Measurements from ENCODE around the gene BCAS3. TPM values are rescaled to one million over a fixed set of nuclear protein-coding genes. Genes with fewer than 3 reads are reported as not detected.

Gene BCAS3
- total RNA-seq, 1 donor from 2014 or later = 15.2 TPM

DNA sequence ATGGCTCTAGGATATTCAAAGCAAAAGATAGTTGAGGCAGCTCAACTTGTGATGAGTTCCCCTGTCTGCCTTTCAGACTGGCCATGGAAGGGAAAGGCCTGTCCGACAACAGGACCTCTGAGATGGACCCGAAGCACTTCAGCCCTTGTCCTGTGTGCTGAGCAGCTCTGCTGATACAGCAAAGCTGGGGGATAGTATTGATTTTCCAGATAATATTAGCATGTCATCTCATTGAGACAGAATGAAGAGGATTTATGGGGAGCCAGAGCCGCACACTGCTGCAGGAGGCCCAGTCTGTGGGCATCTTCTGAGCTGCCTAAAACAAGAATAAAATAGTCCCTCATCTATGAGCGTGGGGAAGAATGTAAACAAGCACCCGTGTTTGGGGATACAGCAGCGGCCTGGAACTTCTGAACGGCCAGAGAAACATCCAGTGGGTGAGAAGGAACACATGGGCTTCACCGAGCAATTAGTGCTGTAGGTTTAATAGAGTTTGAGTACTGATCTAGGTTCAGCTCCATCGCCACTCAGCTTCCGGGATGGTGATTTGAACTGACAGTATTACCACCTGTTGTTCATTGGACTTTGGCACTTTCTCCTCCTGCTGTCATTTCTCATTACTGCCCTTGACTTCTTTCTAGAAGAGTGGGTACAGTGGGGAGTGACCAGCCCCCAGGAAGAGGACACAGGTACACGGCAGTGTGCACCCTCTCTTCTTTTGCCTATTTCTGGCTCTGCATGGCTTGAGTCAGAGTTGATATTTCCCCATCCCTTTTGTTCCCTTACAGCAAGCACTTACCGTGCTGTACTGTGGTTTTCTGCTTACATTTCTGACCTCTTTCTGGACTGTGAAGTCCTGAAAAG lies 625.5 kb downstream of the BCAS3 start:
- H3K4me3 ChIP-seq (ENCODE audit: low read depth, low read length) = no peak overlapping the region
- DNase-seq (ENCODE audit: low read depth) = no peak
- no peak for TF ChIP-seq CTCF (conservative IDR thresholded peaks at IDR 0.05; ENCODE audit: low read depth, low read length)

GRCh38 chr17:61303817-61304096 lies 626.1 kb downstream of the BCAS3 start:
- DNase-seq (ENCODE audit: low read depth) = no peak
- no peak for TF ChIP-seq CTCF (conservative IDR thresholded peaks at IDR 0.05; ENCODE audit: low read depth, low read length)
- no peak overlapping the region for H3K4me3 ChIP-seq (ENCODE audit: low read depth, low read length)

DNA sequence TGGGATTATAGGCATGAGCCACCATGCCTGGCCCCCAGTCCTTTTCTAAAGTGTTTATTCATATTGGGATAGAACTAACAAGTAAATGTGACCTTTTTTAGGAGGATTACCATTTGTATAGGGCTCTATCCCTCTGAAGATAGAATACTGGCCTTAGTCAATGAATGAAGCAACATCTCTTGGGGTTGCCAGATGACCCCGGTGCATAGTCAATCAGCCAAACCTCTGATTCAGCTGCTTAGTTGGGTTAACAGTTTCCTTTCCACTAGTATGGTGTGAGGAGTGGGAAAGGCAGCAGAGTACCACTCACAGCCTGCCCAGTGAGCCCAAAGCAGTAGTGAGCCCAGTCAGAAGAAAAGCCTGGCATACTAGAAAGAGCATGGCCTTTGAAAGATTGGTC lies 627.4 kb downstream of the BCAS3 start:
- DNase-seq (ENCODE audit: low read depth) = no peak
- H3K4me3 ChIP-seq (ENCODE audit: low read depth, low read length) = no peak overlapping the region
- TF ChIP-seq CTCF (conservative IDR thresholded peaks at IDR 0.05; ENCODE audit: low read depth, low read length) = no peak

DNA sequence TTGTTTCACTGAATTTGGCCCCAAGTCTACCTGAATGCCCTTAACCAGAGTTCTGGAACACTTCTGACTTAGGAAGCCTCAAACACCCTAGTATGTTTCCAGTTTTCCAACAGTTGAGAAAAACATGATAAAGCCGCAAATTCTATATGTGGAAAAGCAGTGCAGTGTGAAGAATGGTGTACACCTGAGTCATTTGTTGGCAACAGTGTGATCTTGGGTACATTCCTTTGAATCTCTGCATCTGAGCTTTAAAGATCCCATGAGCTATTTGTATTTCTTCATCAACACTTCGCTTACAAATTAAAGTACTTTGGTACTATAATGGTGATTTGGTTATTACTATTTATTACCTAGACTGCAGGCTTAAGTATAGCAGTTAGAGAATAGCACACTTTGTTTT lies 628.4 kb downstream of the BCAS3 start:
- H3K4me3 ChIP-seq (ENCODE audit: low read depth, low read length) = no peak overlapping the region
- DNase-seq (ENCODE audit: low read depth) = no peak
- TF ChIP-seq CTCF (conservative IDR thresholded peaks at IDR 0.05; ENCODE audit: low read depth, low read length) = no peak

- DNase-seq (ENCODE audit: low read depth) = no peak
- TF ChIP-seq CTCF (conservative IDR thresholded peaks at IDR 0.05; ENCODE audit: low read depth, low read length) = no peak
- no peak overlapping the region for H3K4me3 ChIP-seq (ENCODE audit: low read depth, low read length)
These were observed 630.5 kb downstream of the BCAS3 start for GRCh38 chr17:61307905-61308886.

- H3K4me3 ChIP-seq (ENCODE audit: low read depth, low read length) = no peak overlapping the region
- no peak for DNase-seq (ENCODE audit: low read depth)
- TF ChIP-seq CTCF (conservative IDR thresholded peaks at IDR 0.05; ENCODE audit: low read depth, low read length) = no peak
These were observed 632.0 kb downstream of the BCAS3 start for GRCh38 chr17:61309362-61310256.
